ENCODE data around the gene KLHL36.

KLHL36 gene

GRCh38 chr16:84647828-84648594 is at the start of gene KLHL36:
TSS of gene KLHL36 (plus strand) at chr16:84648511. CDS start at chr16:84650868, 2,357 bp downstream.
- no peak for TF ChIP-seq CTCF (IDR thresholded peaks at IDR 0.05; ENCODE audit: borderline replicate concordance, control extremely low read depth, extremely low read depth, insufficient read depth, missing control alignments)
- peak; percentile 97 for DNase-seq (ENCODE audit: low spot score)
- in situ Hi-C loops (cut with MboI; ENCODE audit: low sequenced_read_pairs, unreplicated experiment) = loop anchor here (25.0 kb wide), 1 partner anchor 314 kb away; no protein-coding TSS in a partner anchor

DNA sequence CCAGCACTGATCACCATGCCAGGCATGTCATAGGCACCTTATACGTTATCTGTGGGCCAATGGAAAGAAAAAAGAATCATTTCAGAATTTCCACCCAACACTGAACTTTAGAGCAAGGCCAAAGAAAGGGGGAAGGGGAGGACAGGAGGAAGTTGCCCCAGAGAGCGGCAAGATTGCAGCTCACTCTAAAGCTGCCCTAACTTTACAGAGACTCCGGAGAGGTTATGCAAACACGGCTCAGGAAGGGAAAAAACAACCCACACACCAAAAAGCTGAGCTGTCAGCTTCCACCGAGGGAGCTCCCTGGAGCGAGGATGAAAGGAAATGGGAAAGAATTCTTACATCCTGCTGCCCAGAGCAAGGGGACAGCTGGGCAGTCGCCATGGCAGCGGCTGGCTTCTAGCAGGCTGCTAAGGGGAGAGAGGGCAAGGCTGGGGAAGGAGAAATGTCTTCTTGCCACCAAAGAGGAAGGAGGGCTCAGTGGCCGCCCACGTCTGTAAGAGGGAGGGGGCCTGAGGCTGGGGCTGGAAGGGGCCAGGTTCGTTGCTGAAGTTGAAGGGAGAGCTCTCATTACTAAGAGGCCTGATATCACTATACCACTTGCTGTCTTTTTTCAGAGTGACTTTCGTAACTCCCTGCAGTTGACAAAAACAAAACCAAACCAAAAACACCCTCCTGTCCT is 48.6 kb upstream of the KLHL36 start:
- TF ChIP-seq CTCF (IDR thresholded peaks at IDR 0.05; ENCODE audit: borderline replicate concordance, control extremely low read depth, extremely low read depth, insufficient read depth, missing control alignments) = no peak
- in situ Hi-C loops (cut with MboI; ENCODE audit: low sequenced_read_pairs, unreplicated experiment) = loop anchor here (25.0 kb wide), 1 partner anchor 312 kb away; the partner anchor contains the start of gene WFDC1

DNA sequence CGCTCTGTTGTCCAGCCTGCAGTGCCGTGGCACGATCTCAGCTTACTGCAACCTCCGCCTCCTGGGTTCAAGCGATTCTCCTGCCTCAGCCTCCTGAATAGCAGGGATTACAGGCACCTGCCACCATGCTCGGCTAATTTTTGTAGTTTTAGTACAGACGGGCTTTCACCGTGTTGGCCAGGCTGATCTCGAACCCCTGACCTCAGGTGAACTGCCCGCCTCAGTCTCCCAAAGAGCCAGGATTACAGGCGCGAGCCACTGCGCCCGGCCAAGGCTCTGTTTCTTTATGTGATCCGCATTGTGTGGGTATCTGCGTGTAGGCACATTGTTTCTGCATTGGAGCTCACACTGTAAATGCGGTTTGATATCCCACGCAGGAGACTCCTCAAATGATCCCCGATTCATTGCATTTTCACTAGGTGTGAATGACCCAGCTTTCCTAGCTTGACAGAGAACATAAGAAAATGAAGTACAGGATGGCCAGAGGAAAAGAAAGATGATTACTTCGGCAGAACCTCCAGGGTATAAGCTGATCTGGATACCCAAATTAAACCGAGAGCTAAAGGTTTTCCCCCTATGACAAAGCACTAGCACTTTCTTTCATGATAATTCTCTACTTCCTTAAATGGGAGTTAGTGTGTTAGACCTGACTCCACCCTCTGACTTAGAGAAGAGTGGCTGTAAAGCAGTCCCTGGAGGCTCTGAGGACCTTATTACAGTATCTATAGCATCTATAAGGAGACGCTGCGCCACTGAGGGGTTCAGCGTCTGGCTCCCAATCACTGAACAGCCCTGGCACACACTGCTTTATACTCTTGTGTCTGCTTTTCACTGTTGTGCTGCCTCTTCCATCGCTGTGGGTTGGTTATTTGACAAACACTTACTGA is 47.7 kb upstream of the KLHL36 start:
- peak; percentile 82 for DNase-seq (ENCODE audit: low spot score)
- in situ Hi-C loops (cut with MboI; ENCODE audit: low sequenced_read_pairs, unreplicated experiment) = loop anchor here (25.0 kb wide), 1 partner anchor 313 kb away; the partner anchor contains the start of gene WFDC1
- no peak for TF ChIP-seq CTCF (IDR thresholded peaks at IDR 0.05; ENCODE audit: borderline replicate concordance, control extremely low read depth, extremely low read depth, insufficient read depth, missing control alignments)

More for the DNA sequence above, 48.6 kb upstream of the KLHL36 start:
- DNase-seq (ENCODE audit: low spot score) = peak; percentile 74

- in situ Hi-C loops (cut with MboI; ENCODE audit: low sequenced_read_pairs, unreplicated experiment) = loop anchor here (25.0 kb wide), 1 partner anchor 316 kb away; the partner anchor contains the start of gene WFDC1
- no peak for DNase-seq (ENCODE audit: low spot score)
- TF ChIP-seq CTCF (IDR thresholded peaks at IDR 0.05; ENCODE audit: borderline replicate concordance, control extremely low read depth, extremely low read depth, insufficient read depth, missing control alignments) = no peak
Observed at GRCh38 chr16:84603140-84603816, 45.0 kb upstream of the KLHL36 start.

- TF ChIP-seq CTCF (IDR thresholded peaks at IDR 0.05; ENCODE audit: borderline replicate concordance, control extremely low read depth, extremely low read depth, insufficient read depth, missing control alignments) = no peak
- in situ Hi-C loops (cut with MboI; ENCODE audit: low sequenced_read_pairs, unreplicated experiment) = loop anchor here (25.0 kb wide), 1 partner anchor 317 kb away; the partner anchor contains the start of gene WFDC1
- DNase-seq (ENCODE audit: low spot score) = no peak
Observed at GRCh38 chr16:84603940-84604339, 44.4 kb upstream of the KLHL36 start.
